GM19099 (cell line): ENCODE data around the gene CD69.

Source experiments
- POLR2A ChIP-seq: IDR thresholded peaks from 3 replicates; pipeline ENCODE4 v1.6.1; 2011; ENCODE audit warnings: low read depth; ENCODE audit not compliant: insufficient read length; ENCODE audit errors: extremely low read depth

The CD69 gene

GRCh38 chr12:9792185-9792900, 31.6 kb upstream of the CD69 start:
- no peak for TF ChIP-seq POLR2A

- no peak for TF ChIP-seq POLR2A
Measured at GRCh38 chr12:9786726-9787717, 26.3 kb upstream of the CD69 start.

GRCh38 chr12:9784816-9785215, 24.1 kb upstream of the CD69 start:
- no peak for TF ChIP-seq POLR2A

GRCh38 chr12:9784326-9784725, 23.6 kb upstream of the CD69 start:
- no peak for TF ChIP-seq POLR2A

- TF ChIP-seq POLR2A: no peak
Measured at GRCh38 chr12:9782547-9783382, 22.1 kb upstream of the CD69 start.

- no peak for TF ChIP-seq POLR2A
Measured at GRCh38 chr12:9781360-9781759, 20.7 kb upstream of the CD69 start.

- TF ChIP-seq POLR2A: no peak
Measured at GRCh38 chr12:9779209-9779608, 18.5 kb upstream of the CD69 start.

- TF ChIP-seq POLR2A: no peak
Measured at GRCh38 chr12:9776781-9777180, 16.1 kb upstream of the CD69 start.

GRCh38 chr12:9773216-9773877, 12.6 kb upstream of the CD69 start:
- TF ChIP-seq POLR2A: no peak

- no peak for TF ChIP-seq POLR2A
Measured at GRCh38 chr12:9763025-9763424, 2.3 kb upstream of the CD69 start.

- no peak for TF ChIP-seq POLR2A
Measured at GRCh38 chr12:9762369-9762768, 1.7 kb upstream of the CD69 start.

- TF ChIP-seq POLR2A: no peak
Measured at GRCh38 chr12:9761419-9761781, 699 bp upstream of the CD69 start.

- no peak for TF ChIP-seq POLR2A
Measured at GRCh38 chr12:9760120-9760519, 581 bp downstream of the CD69 start.

GRCh38 chr12:9759694-9760093, 1.0 kb downstream of the CD69 start:
- TF ChIP-seq POLR2A: no peak

- TF ChIP-seq POLR2A: no peak
Measured at GRCh38 chr12:9758119-9758518, 2.6 kb downstream of the CD69 start.
